Measurements from ENCODE around the gene NDUFAF8.

GRCh38 chr17:81287741-81288430, 48.8 kb downstream of the NDUFAF8 start:
- TF ChIP-seq CTCF (IDR thresholded peaks at IDR 0.05; ENCODE audit: insufficient read depth, low read length, poor library complexity, severe bottlenecking): no peak
- no peak for TF ChIP-seq EZH2phosphoT487 (conservative IDR thresholded peaks at IDR 0.05; ENCODE audit: low read length)
